RWPE2 (cell line): Measurements from ENCODE around the gene TMPRSS2.

Source experiments
- ATAC-seq: fragments of 200-7000 bp; cut with Tn5 transposase; 3 replicates; pipeline ENCODE4 v1.9.1; 2021; ENCODE audit warnings: low read depth
- DNase-seq: peaks from one replicate; pipeline ENCODE4 v3.0.0-alpha.2; 2020; ENCODE audit warnings: low spot score
- H3K27ac ChIP-seq: fragments of 450-650 bp; 2 replicates; pipeline ENCODE4 v1.5.1; 2017; ENCODE audit warnings: mild to moderate bottlenecking; ENCODE audit not compliant: poor library complexity, severe bottlenecking
- H3K27me3 ChIP-seq: fragments of 250-450 bp; sonication (Bioruptor Pico); 2 replicates; pipeline ENCODE4 v1.5.1; 2021; ENCODE audit warnings: mild to moderate bottlenecking, moderate library complexity; ENCODE audit not compliant: insufficient read depth, poor library complexity, severe bottlenecking
- H3K36me3 ChIP-seq: fragments of 250-450 bp; sonication (Bioruptor Pico); 2 replicates; pipeline ENCODE4 v1.5.1; 2020; ENCODE audit warnings: low read depth, mild to moderate bottlenecking, moderate library complexity
- H3K4me1 ChIP-seq: fragments of 250-450 bp; sonication (Bioruptor Pico); 2 replicates; pipeline ENCODE4 v1.5.1; 2021; ENCODE audit warnings: mild to moderate bottlenecking, moderate library complexity; ENCODE audit not compliant: insufficient read depth, poor library complexity, severe bottlenecking
- H3K4me3 ChIP-seq: fragments of 250-450 bp; sonication (Bioruptor Pico); 2 replicates; pipeline ENCODE4 v1.5.1; 2021; ENCODE audit warnings: mild to moderate bottlenecking, moderate library complexity; ENCODE audit not compliant: severe bottlenecking
- H3K9me3 ChIP-seq: fragments of 250-450 bp; sonication (Bioruptor Pico); 2 replicates; pipeline ENCODE4 v1.5.1; 2021; ENCODE audit warnings: mild to moderate bottlenecking, moderate library complexity; ENCODE audit not compliant: severe bottlenecking
- CTCF ChIP-seq: fragments of 450-650 bp; IDR thresholded peaks from one replicate; pipeline ENCODE4 v1.5.1; 2017; ENCODE audit warnings: mild to moderate bottlenecking, moderate library complexity; ENCODE audit not compliant: poor library complexity, severe bottlenecking

TMPRSS2 gene

GRCh38 chr21:41507521-41508414 is at the start of gene TMPRSS2:
TMPRSS2 (minus strand) TSS chr21:41508158; CDS start chr21:41498133, 10,025 bp downstream.
- no peak within 1 kb of the TSS for H3K27ac ChIP-seq
- peak; percentile 65 for ATAC-seq
- peaks cover 32% of the 10 kb centered on the region for H3K27me3 ChIP-seq
- no peaks in the 10 kb centered on the region for H3K36me3 ChIP-seq
- no peaks in the 10 kb centered on the region for H3K4me1 ChIP-seq
- no peak for DNase-seq
- H3K9me3 ChIP-seq, result no peaks in the 10 kb centered on the region
- TF ChIP-seq CTCF, result no peak
- H3K4me3 ChIP-seq, result peak within 1 kb of the TSS; percentile 29

- H3K4me1 ChIP-seq, result no peaks in the 10 kb centered on the region
- no peaks in the 10 kb centered on the region for H3K27me3 ChIP-seq
- DNase-seq (no peak), ATAC-seq (no peak)
- H3K36me3 ChIP-seq, result no peaks in the 10 kb centered on the region
- no peak for TF ChIP-seq CTCF
- H3K9me3 ChIP-seq, result no peaks in the 10 kb centered on the region
- H3K4me3 ChIP-seq, result no peak overlapping the region
- H3K27ac ChIP-seq, result no peak overlapping the region
These were observed 47.1 kb upstream of the TMPRSS2 start for GRCh38 chr21:41555057-41555456.

GRCh38 chr21:41552254-41552653 is 44.3 kb upstream of the TMPRSS2 start:
- H3K36me3 ChIP-seq, result no peaks in the 10 kb centered on the region
- ATAC-seq (no peak), DNase-seq (no peak)
- no peaks in the 10 kb centered on the region for H3K4me1 ChIP-seq
- H3K27me3 ChIP-seq, result no peaks in the 10 kb centered on the region
- no peak overlapping the region for H3K27ac ChIP-seq
- H3K4me3 ChIP-seq, result no peak overlapping the region
- H3K9me3 ChIP-seq, result no peaks in the 10 kb centered on the region
- no peak for TF ChIP-seq CTCF

- Histone ChIP-seq H3K4me1 (no peaks in the 10 kb centered on the region), H3K9me3 (no peaks in the 10 kb centered on the region), H3K27me3 (peaks cover 5% of the 10 kb centered on the region), H3K4me3 (no peak overlapping the region), H3K36me3 (no peaks in the 10 kb centered on the region), H3K27ac (no peak overlapping the region)
- ATAC-seq, result no peak
- DNase-seq, result no peak
- TF ChIP-seq CTCF, result no peak
These were observed 40.8 kb upstream of the TMPRSS2 start for GRCh38 chr21:41548781-41549180.

DNA sequence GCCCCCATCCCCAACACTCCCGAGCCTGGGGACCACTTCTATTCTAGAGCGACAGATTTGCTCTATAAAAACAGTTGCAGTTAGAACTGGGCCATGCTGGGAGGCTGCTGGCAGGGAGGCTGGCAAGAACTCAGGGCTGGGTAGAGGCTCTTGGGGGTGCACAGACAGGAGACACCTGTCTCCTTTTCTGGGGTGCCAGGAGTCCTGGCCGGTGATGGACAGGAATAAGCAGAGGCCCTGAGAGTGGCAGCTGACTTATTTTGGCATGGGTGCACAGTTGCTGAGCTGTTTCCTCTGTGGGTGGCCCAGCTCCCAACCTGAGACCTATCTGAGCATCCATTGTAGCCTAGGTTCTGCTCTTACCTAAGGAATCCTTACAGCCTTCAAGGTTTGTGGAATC is 39.2 kb upstream of the TMPRSS2 start:
- H3K9me3 ChIP-seq, result no peaks in the 10 kb centered on the region
- H3K27ac ChIP-seq, result no peak overlapping the region
- H3K36me3 ChIP-seq, result no peaks in the 10 kb centered on the region
- DNase-seq (no peak), ATAC-seq (no peak)
- no peak for TF ChIP-seq CTCF
- no peak overlapping the region for H3K4me3 ChIP-seq
- H3K27me3 ChIP-seq, result peaks cover 5% of the 10 kb centered on the region
- no peaks in the 10 kb centered on the region for H3K4me1 ChIP-seq
